DMS153 (cell line): Measurements from ENCODE around the gene MRPL41.
A peak's percentile ranks its signal among the peaks of the same experiment; 100 is the strongest.
"Not testable (repeated sequence)": the region's sequence is repeated elsewhere in the genome, so short reads cannot be mapped to it uniquely, and the experiment has no call there.

Experiments
- DNase-seq: peaks from one replicate; lab custom pipeline; 2025; lab: John Stamatoyannopoulos, UW

Gene MRPL41

GRCh38 chr9:137521405-137521985 is 30.2 kb upstream of the MRPL41 start:
- DNase-seq: no peak

- no peak for DNase-seq
These were observed 28.8 kb upstream of the MRPL41 start for GRCh38 chr9:137522746-137523455.

- no peak for DNase-seq
These were observed 27.3 kb upstream of the MRPL41 start for GRCh38 chr9:137524161-137524980.

- no peak for DNase-seq
These were observed 26.7 kb upstream of the MRPL41 start for GRCh38 chr9:137524981-137525317.

- no peak for DNase-seq
These were observed 21.3 kb upstream of the MRPL41 start for GRCh38 chr9:137530331-137530730.

- no peak for DNase-seq
These were observed 20.4 kb upstream of the MRPL41 start for GRCh38 chr9:137531099-137531765.

- DNase-seq: not testable (repeated sequence)
These were observed 18.7 kb upstream of the MRPL41 start for GRCh38 chr9:137532891-137533468.

GRCh38 chr9:137534256-137535119 is 17.2 kb upstream of the MRPL41 start:
- DNase-seq: peak; percentile 78

GRCh38 chr9:137535120-137535428 is 16.6 kb upstream of the MRPL41 start:
- DNase-seq: no peak

- not testable (repeated sequence) for DNase-seq
These were observed 15.0 kb upstream of the MRPL41 start for GRCh38 chr9:137536594-137537131.

GRCh38 chr9:137538058-137538457 is 13.6 kb upstream of the MRPL41 start:
- no peak for DNase-seq

- no peak for DNase-seq
These were observed 11.1 kb upstream of the MRPL41 start for GRCh38 chr9:137540536-137540935.

GRCh38 chr9:137542486-137542885 is 9.2 kb upstream of the MRPL41 start:
- no peak for DNase-seq

- no peak for DNase-seq
These were observed 8.3 kb upstream of the MRPL41 start for GRCh38 chr9:137543237-137543963.

- no peak for DNase-seq
These were observed 7.4 kb upstream of the MRPL41 start for GRCh38 chr9:137544176-137544760.

GRCh38 chr9:137545123-137545522 is 6.6 kb upstream of the MRPL41 start:
- no peak for DNase-seq

- DNase-seq: no peak
These were observed 3.8 kb upstream of the MRPL41 start for GRCh38 chr9:137547687-137548543.

GRCh38 chr9:137550231-137550621 is 1.5 kb upstream of the MRPL41 start, which contains the start of gene PNPLA7:
TSS of gene PNPLA7 (minus strand) at chr9:137550402. CDS start at chr9:137550197, 205 bp downstream.
- DNase-seq: peak; percentile 55

- DNase-seq: not testable (repeated sequence)
These were observed 768 bp upstream of the MRPL41 start for GRCh38 chr9:137550958-137551263.
